Mesenteric fat pad (tissue), 1 donor: ENCODE results near the gene CNOT6. TPM values are rescaled to one million over a fixed set of nuclear protein-coding genes. Genes with fewer than 3 reads are reported as not detected.
"Not testable (repeated sequence)": the region's sequence is repeated elsewhere in the genome, so short reads cannot be mapped to it uniquely, and the experiment has no call there.

Experiments used
- DNase-seq: peaks from one replicate; pipeline ENCODE4 v3.0.0-alpha.2; 2020; ENCODE audit warnings: low spot score
- total RNA-seq: library from RNA; stranded (reverse); fragmentation: NEBNext Ultra II Directional; extraction: Animal tissue kit (Norgen Biotek cat#: 25700); gene quantifications from one replicate; pipeline ENCODE4 v1.2.1, GENCODE V29; 2021
- donor health status: DM: yes; HTN: yes; CAD: no.

Gene CNOT6
- total RNA-seq, 1 donor from 2014 or later = 14.8 TPM

GRCh38 chr5:180470966-180471582 is 23.1 kb upstream of the CNOT6 start:
- peak; percentile 89 for DNase-seq

GRCh38 chr5:180471866-180472265 is 22.3 kb upstream of the CNOT6 start:
- DNase-seq = peak; percentile 81

GRCh38 chr5:180472269-180472668 is 21.9 kb upstream of the CNOT6 start:
- no peak for DNase-seq

- peak; percentile 45 for DNase-seq
These were observed 20.8 kb upstream of the CNOT6 start for GRCh38 chr5:180473386-180473785.

- DNase-seq = no peak
These were observed 19.6 kb upstream of the CNOT6 start for GRCh38 chr5:180474569-180474968.

DNA sequence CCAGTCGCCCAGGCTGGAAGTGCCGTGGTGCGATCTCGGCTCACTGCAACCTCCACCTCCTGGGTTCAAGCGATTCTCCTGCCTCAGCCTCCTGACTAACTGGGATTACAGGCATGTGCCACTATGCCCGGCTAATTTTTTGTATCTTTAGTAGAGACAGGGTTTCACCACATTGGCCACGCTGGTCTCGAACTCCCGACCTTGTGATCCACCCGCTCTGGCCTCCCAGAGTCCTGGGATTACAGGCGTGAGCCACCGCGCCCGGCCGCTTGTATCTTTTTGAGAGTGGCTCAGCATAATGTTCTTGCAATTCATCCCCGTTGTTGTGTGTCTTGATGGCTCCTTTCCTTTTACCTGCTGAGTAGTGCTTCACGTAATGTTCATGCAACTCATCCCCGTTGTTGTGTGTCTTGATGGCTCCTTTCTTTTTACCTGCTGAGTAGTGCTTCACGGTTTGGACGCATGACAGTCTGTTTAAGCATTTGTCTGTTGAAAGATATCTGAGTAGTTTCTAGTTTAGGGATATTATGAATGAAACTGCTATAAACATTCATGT is 18.1 kb upstream of the CNOT6 start:
- peak; percentile 22 for DNase-seq

- DNase-seq = no peak
These were observed 9.4 kb upstream of the CNOT6 start for GRCh38 chr5:180484813-180485212.

DNA sequence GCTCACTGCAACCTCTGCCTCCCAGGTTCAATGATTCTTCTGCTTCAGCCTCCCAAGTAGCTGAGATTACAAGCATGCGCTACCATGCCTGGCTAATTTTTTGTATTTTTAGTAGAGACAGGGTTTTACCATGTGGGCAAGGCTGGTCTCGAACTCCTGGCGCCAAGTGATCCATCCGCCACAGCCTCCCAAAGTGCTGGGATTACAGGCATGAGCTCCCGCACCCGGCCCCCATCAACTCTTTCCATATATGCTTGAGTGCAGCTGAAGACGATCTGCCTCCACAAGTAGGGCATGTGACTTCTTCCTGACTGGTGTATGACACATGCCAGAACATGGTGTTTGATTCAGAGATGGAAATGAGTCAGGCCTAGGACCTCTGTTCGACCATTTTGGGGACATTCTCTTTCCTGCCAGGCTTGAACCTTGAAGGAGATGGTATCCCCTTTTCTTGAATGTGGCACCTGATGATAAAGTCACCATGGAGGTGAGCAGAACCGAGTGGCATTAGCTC is 7.5 kb upstream of the CNOT6 start:
- DNase-seq = peak; percentile 2

GRCh38 chr5:180487556-180487955 is 6.6 kb upstream of the CNOT6 start:
- peak; percentile 59 for DNase-seq

- peak; percentile 67 for DNase-seq
These were observed 2.7 kb upstream of the CNOT6 start for GRCh38 chr5:180491496-180491895.

DNA sequence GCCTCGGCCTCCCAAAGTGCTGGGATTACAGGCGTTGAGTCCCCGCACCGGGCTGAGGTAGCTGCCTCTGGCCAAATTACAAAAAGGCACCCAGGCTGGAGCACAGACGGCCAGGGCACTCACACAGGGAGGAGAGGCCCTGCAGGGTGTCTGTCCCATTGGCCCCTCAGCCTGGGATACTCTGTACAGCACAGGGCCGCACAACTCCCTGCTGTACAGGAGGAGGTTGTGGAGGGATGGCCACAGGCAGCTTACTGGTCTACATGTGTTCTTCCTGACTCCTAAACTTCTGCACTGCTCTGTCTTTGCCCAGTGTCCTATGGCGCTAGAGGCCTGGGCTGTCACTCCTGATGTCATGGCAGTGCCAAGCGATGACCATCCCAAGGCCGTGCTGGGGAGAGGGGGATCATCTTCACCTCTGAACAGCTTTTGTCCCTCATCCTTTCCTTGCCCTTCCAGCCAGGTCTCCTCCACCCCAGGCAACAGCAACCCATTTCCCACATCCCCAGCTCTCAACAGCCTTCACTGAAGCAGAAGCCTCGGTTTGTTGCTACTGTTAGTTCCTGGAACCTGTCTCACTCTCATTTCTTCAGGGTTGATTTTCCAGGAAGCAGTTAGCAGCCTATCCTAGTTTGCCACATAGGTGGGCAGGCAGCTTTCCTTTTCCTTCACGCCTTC is 1.8 kb upstream of the CNOT6 start:
- peak; percentile 51 for DNase-seq

DNA sequence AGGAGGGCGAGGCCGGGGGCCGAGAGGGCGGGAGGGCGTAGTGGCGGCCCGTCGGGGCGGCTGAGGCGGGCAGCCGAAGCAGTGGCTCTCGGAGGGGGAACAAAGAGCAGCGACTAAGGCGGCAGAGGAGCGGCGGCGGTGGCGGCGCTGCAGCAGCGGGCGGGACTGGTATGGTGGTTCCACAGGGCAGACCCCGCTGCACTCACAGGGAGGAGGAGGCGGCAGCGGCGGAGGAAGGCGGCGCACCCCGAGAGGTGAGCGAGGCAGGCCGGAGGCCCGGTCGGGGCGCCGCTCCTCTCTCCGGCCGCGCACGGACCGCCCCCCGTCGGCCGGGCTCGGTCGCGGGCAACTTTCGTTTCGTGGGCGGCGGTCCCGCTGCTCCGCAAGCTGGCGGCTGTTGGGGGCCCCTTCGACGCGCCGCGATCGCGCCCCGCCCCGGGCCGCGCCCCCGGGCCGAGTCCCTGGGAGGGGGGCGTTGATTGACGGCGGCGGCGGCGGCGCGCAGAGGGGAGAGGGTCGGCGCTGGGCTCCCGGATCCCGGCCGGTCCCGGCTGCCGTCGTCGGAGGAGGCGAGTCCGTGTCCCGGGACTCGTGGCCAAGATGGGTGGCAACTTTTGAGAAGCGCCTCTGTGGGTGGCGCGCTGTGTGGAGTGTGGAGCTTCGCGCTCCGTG is 467 bp downstream of the CNOT6 start:
- no peak for DNase-seq

GRCh38 chr5:180495292-180495691 is 1.1 kb downstream of the CNOT6 start:
- no peak for DNase-seq

GRCh38 chr5:180495991-180496741 is 2.0 kb downstream of the CNOT6 start:
- DNase-seq = no peak

DNA sequence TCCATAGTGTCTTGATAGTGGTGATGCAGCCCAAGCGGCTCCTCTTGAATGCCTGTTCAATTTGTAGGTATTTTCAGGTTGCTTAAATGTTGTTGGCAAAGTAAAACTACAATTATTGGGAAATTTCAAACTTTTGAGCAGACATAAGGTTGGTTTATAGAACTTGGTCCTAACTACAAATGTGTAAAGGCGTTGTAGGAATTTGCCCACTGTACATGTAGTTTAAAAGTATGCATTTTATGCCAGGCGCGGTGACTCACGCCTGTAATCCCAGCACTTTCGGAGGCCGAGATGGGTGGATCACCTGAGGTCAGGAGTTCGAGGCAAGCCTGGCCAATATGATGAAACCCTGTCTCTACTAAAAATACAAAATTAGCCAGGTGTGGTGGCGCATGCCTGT is 2.6 kb downstream of the CNOT6 start:
- not testable (repeated sequence) for DNase-seq

DNA sequence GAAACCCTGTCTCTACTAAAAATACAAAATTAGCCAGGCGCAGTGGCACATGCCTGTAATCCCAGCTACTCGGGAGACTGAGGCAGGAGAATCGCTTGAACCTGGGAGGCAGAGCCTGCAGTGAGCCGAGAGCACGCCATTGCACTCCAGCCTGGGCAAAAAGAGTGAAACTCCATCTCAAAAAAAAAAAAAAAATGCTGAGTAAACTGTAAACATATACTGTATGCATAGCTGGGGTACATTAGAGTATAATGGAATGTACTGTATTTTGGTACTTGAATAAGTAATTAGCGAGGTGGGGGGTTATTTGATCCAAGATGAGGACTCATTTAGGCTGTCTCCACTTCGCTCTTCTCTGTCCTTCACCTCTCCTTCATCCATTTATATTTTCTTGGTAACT is 3.7 kb downstream of the CNOT6 start:
- not testable (repeated sequence) for DNase-seq

- no peak for DNase-seq
These were observed 4.2 kb downstream of the CNOT6 start for GRCh38 chr5:180498378-180498777.

DNA sequence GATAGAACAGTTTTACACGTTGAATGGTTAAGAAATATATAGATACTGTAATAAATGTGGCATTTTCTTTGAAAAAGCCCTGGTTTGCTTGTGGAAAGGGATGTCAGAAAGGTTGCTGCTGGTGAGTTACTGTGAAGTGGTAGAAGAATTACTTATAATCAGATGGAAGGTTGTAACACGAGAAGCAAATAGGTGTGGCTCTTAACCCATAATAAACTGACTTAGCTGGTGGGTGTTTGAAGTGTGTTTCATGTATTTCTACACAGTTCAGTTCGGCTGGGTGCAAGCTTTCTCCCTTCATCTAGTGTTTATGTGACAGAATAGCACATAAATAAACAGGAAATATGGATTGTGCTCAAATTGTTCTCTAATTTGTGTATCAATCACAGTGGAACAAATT is 5.5 kb downstream of the CNOT6 start:
- DNase-seq = no peak

DNA sequence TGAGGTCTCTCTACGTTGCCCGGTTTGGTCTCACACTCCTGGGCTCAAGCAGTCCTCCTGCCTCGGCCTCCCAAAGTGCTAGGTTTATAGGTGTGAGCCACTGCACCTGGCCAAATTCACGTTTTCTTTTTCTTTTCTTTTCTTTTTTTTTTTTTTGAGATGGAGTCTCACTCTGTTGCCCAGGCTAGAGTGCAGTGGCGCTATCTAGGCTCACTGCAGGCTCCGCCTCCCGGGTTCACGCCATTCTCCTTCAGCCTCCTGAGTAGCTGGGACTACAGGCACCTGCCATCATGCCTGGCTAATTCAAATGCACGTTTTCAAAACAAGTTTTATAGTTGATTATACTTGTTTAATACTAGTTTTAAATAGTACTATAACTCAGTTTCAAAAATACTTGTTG is 6.1 kb downstream of the CNOT6 start:
- DNase-seq = not testable (repeated sequence)

GRCh38 chr5:180507661-180508060 is 13.5 kb downstream of the CNOT6 start:
- no peak for DNase-seq

GRCh38 chr5:180515294-180515693 is 21.1 kb downstream of the CNOT6 start:
- no peak for DNase-seq
